Activated CD4-positive, alpha-beta T cell treated with anti-CD3 and anti-CD28 coated beads for 36 hours (primary cell): ENCODE measurements around the gene CPNE5. TPM values are rescaled to one million over a fixed set of nuclear protein-coding genes. Genes with fewer than 3 reads are reported as not detected.

Source experiments
- ATAC-seq: fragments of 200-7000 bp; cut with Tn5 transposase; one replicate; pipeline ENCODE4 v1.10.0; 2021; ENCODE audit warnings: mild to moderate bottlenecking, moderate library complexity
- CTCF ChIA-PET: fragments of 350-600 bp; sonication (Branson Sonifier 250); formaldehyde crosslinking; loops from one replicate; lab custom pipeline; 2021; ENCODE audit warnings: antibody characterized with exemption; lab: Charles Lee
- POLR2A ChIA-PET: fragments of 350-600 bp; sonication (Branson Sonifier 250); formaldehyde crosslinking; loops from one replicate; lab custom pipeline; 2021; ENCODE audit warnings: antibody characterized with exemption, inconsistent platforms; lab: Charles Lee
- DNase-seq: peaks from one replicate; pipeline ENCODE4 v3.0.0-alpha.2; 2020
- H3K27ac Mint-ChIP-seq: one replicate; pipeline ENCODE4 v1.8.0; 2021; ENCODE audit warnings: mixed read lengths
- H3K27me3 Mint-ChIP-seq: one replicate; pipeline ENCODE4 v1.8.0; 2021; ENCODE audit warnings: mixed read lengths
- H3K36me3 Mint-ChIP-seq: one replicate; pipeline ENCODE4 v1.8.0; 2021; ENCODE audit warnings: low read depth, mixed read lengths
- H3K4me1 Mint-ChIP-seq: one replicate; pipeline ENCODE4 v1.8.0; 2021; ENCODE audit warnings: mixed read lengths
- H3K4me3 Mint-ChIP-seq: one replicate; pipeline ENCODE4 v1.8.0; 2021; ENCODE audit warnings: mild to moderate bottlenecking, moderate library complexity, mixed read lengths
- H3K9me3 Mint-ChIP-seq: one replicate; pipeline ENCODE4 v1.8.0; 2021; ENCODE audit warnings: low read depth, mixed read lengths
- intact Hi-C, 2 experiments: fragments of 100-400 bp; cut with DNase I in 1 of 2; cut with micrococcal nuclease in 1 of 2; formaldehyde crosslinking; loops; one replicate each; pipeline versions ENCODE4 v1.14.2 to v1.15.1; 2022 to 2024; cut with DNase I, micrococcal nuclease
- total RNA-seq, 2 experiments: library from RNA; stranded (reverse); gene quantifications; one replicate each; pipeline ENCODE4 v1.2.3, GENCODE V29; 2021

CPNE5 gene
- total RNA-seq, 2 experiments from 2014 or later, result 1.1 to 1.3 TPM

DNA sequence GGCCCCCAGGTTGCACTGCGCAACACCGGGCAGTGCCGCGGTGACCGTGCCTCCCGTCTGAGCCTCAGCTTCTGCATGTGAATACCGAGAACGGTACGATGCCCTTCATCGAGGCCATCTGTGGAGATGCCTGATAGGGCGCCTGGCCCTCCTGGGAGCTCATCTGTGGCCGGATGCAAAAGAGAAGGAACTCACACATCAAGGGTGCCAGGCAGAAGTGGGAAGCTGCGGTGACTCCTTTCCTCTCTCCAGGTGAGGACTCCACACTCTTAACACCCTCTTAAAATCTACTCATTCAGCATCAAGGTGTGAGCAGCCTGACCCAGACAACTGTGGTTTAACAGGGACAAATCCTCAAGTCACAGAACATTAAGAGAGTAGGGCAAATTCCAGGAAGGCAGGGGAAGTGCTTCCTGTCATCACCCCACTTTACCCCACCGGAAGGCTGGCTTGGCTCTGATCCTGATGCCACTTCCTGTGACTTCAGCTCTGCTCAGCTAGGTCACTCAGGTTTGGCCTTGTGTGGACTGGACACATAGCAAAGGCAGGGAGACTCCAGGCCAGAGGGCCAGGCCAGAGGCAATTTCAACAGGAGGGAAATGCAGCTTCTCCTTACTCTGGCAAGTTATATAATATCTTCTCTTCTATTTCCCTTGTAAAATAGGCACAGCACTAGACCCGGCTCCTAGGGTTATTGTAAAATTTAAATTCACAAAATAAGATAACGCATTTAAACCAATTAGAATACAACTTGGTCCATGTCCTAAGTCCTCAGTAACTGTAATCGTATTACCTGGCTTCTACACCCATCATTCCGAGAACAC is 69.4 kb downstream of the CPNE5 start:
- peak overlapping the region; percentile 50 for H3K4me3 Mint-ChIP-seq
- peaks cover 28% of the 10 kb centered on the region for H3K4me1 Mint-ChIP-seq
- intact Hi-C loops, result loop anchor here in 1 of 2 experiments (10.0 kb wide), 1 partner anchor 435 kb away; no protein-coding TSS in a partner anchor
- peak; percentile 58 for DNase-seq
- no peaks in the 10 kb centered on the region for H3K27me3 Mint-ChIP-seq
- peak; percentile 59 for ATAC-seq
- ChIA-PET POLR2A (interaction anchor here (0.6 to 1.5 kb wide), 5 partner anchors 13 to 170 kb away, joined by 3 to 6 read pairs (median 3); no protein-coding TSS in a partner anchor), CTCF (interaction anchor here (0.7 to 8.0 kb wide), 11 partner anchors 8 to 253 kb away, joined by 3 to 152 read pairs (median 5); partner anchors contain the start of gene PPIL1)
- peak overlapping the region; percentile 82 for H3K27ac Mint-ChIP-seq
- H3K36me3 Mint-ChIP-seq, result no peaks in the 10 kb centered on the region
- no peaks in the 10 kb centered on the region for H3K9me3 Mint-ChIP-seq

DNA sequence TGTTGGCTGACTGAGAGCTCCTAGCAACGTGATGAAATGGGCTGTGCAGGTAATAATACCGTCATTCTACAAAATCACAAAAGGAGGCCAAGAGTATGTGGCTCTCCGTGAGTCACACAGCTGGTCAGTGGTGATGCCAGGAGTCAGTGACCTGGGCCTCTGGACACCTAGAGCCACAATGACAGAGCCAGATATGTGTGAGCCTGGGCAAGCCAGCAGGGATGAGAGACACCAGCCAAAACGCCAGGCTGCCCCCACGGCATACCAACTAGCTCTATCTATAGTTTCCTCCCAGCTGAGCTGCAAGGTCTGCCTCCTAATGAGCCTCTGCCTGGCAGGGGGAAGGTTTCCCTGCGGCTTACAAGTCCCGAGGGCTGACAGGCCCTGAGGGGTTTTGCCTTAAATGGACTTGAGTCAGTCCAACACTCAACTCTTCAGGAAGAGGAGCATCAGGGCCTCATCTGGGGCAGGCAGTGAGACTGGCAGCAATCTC is 70.0 kb downstream of the CPNE5 start:
- POLR2A ChIA-PET, result interaction anchor here (0.6 to 1.5 kb wide), 3 partner anchors 13 to 80 kb away, joined by 3 to 6 read pairs (median 3); no protein-coding TSS in a partner anchor
- H3K9me3 Mint-ChIP-seq, result no peaks in the 10 kb centered on the region
- no peaks in the 10 kb centered on the region for H3K36me3 Mint-ChIP-seq
- CTCF ChIA-PET, result interaction anchor here (0.6 to 8.0 kb wide), 17 partner anchors 8 to 450 kb away, joined by 3 to 152 read pairs (median 4); partner anchors contain the start of gene PPIL1
- no peaks in the 10 kb centered on the region for H3K27me3 Mint-ChIP-seq
- DNase-seq (no peak), ATAC-seq (no peak)
- H3K4me1 Mint-ChIP-seq, result peaks cover 28% of the 10 kb centered on the region
- peak overlapping the region; percentile 50 for H3K4me3 Mint-ChIP-seq
- peak overlapping the region; percentile 82 for H3K27ac Mint-ChIP-seq
- intact Hi-C loops, result loop anchor here in 1 of 2 experiments (10.0 kb wide), 1 partner anchor 436 kb away; no protein-coding TSS in a partner anchor

DNA sequence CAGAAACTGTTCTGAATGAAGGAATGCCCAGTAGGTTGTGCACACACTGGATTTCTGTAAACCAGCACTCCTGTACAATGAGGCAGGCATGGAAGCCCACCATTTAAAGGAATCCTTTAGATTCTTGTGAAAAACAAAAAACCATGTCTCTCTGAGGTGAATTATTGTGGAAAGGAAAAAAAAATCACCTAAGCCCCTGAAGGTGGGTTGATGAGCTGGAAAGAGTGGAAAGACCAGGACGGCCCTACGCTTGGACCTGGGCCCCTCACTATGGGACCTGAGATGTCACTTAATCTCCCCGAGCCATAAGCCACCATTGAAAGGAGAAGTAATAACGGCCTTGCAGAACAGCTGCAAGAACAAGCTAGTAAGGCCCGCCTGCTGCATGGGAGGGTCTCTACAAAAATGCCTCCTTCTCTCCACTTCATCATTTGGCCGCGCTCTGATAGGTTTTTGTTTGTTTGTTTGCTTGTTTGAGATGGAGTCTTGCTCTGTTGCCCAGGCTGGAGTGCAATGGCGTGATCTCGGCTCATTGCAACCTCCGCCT is 72.8 kb downstream of the CPNE5 start:
- no peak overlapping the region for H3K4me3 Mint-ChIP-seq
- POLR2A ChIA-PET, result no interaction called here
- DNase-seq (no peak), ATAC-seq (no peak)
- intact Hi-C loops, result loop anchor here (1.0 to 10.0 kb wide), 6 partner anchors 16 to 443 kb away; no protein-coding TSS in a partner anchor
- H3K27ac Mint-ChIP-seq, result no peak overlapping the region
- H3K36me3 Mint-ChIP-seq, result no peaks in the 10 kb centered on the region
- no peaks in the 10 kb centered on the region for H3K9me3 Mint-ChIP-seq
- H3K4me1 Mint-ChIP-seq, result peaks cover 28% of the 10 kb centered on the region
- CTCF ChIA-PET, result interaction anchor here (0.6 to 8.0 kb wide), 39 partner anchors 8 to 1097 kb away, joined by 3 to 152 read pairs (median 3); partner anchors contain the start of gene PPIL1
- no peaks in the 10 kb centered on the region for H3K27me3 Mint-ChIP-seq

DNA sequence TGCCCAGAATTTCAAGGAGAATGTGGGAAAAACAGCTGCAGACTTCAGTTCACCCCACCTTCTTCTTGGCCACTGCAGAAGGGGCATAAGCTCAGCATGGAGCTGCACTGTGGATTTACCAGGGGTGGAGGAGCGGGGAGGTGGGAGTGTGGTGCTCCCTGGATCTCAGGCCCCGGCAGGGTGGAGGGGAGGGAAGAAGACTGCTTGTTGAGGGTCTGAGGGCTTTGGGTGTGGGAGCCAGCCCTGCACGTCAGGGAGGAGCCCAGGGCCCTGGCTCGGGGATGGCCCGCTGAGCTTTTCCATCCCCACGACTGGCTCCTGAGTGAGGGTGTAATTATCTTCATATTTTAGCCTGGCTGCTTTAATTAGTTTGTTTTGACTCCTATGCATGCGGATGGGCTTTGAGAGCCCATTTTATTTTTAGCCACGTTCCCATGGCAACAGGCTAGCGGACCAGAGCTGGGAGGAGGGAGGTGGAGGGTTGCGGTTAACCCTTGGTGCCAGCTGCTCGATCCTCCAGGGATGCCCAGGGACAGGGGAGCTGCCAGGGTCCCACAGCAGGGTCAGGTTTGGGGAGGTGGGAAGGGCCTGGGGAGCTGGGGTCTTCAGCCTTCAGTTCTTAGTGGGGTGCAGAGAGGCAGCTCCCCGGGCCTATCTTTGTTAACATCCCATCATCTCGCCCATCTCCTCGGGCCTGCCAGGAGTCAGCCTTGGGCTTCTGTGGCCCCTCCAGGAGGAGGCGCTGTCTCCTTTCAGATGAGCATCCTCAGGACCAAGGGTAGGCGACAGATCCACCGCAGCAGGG is 73.4 kb downstream of the CPNE5 start:
- no peaks in the 10 kb centered on the region for H3K27me3 Mint-ChIP-seq
- H3K4me3 Mint-ChIP-seq, result no peak overlapping the region
- ChIA-PET CTCF (interaction anchor here (0.5 to 8.0 kb wide), 41 partner anchors 8 to 1097 kb away, joined by 3 to 152 read pairs (median 4); partner anchors contain the start of genes BNIP5 and PPIL1), POLR2A (interaction anchor here (0.5 kb wide), 1 partner anchor 138 kb away, joined by 3 read pairs; no protein-coding TSS in a partner anchor)
- no peaks in the 10 kb centered on the region for H3K36me3 Mint-ChIP-seq
- no peaks in the 10 kb centered on the region for H3K9me3 Mint-ChIP-seq
- H3K4me1 Mint-ChIP-seq, result peaks cover 26% of the 10 kb centered on the region
- DNase-seq, result peak; percentile 92
- no peak overlapping the region for H3K27ac Mint-ChIP-seq
- intact Hi-C loops, result loop anchor here (1.0 to 10.0 kb wide), 6 partner anchors 17 to 444 kb away; no protein-coding TSS in a partner anchor
- ATAC-seq, result peak; percentile 92

DNA sequence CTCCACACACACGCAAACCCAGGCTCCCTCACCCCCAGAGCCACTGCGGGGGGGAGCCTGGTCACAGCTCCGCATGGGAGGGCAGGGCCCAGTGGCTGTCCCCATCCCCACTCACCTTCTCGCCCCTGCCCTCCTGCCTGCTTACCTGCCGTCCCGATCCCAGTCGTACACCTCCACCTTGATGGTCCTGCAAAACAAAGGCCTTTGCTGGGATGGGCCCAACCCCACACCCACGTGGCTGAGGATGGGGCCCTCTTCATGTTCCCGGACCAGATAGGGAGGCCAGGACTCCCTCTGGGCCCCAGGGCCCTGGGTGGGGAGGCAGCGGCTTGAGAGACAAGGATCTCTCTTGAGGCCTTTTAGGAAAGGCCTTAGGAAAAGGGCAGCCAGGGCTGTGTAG is 74.1 kb downstream of the CPNE5 start:
- Mint-ChIP-seq H3K9me3 (no peaks in the 10 kb centered on the region), H3K27ac (no peak overlapping the region), H3K4me3 (no peak overlapping the region), H3K27me3 (peaks cover 3% of the 10 kb centered on the region), H3K36me3 (no peaks in the 10 kb centered on the region), H3K4me1 (peaks cover 20% of the 10 kb centered on the region)
- DNase-seq (no peak), ATAC-seq (no peak)
- ChIA-PET POLR2A (interaction anchor here (0.5 to 0.6 kb wide), 2 partner anchors 137 to 204 kb away, joined by 3 read pairs; no protein-coding TSS in a partner anchor), CTCF (interaction anchor here (0.5 to 8.0 kb wide), 22 partner anchors 8 to 294 kb away, joined by 3 to 152 read pairs (median 6); partner anchors contain the start of gene PPIL1)
- intact Hi-C loops, result loop anchor here in 1 of 2 experiments (10.0 kb wide), 1 partner anchor 440 kb away; no protein-coding TSS in a partner anchor

DNA sequence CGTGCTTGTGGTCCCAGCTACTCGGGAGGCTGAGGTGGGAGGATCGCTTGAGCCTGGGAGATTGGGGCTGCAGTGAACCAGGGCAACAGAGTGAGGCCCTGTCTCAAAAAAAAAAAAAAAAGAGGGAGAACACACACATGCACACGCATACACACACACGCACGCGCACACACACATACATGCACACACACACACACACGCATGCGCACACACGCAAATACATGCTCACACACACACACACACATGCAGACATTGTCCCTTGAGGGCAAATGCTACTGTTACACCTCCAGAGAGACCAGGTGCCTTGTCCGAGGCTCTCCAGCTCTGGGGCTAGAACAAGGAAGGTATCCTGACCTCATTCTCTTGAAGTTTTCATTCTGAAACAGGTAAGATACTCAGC is 77.1 kb downstream of the CPNE5 start:
- CTCF ChIA-PET, result interaction anchor here (1.2 to 4.6 kb wide), 3 partner anchors 8 to 90 kb away, joined by 5 to 52 read pairs (median 5); no protein-coding TSS in a partner anchor
- H3K4me1 Mint-ChIP-seq, result peaks cover 17% of the 10 kb centered on the region
- intact Hi-C loops, result loop anchor here in 1 of 2 experiments (10.0 kb wide), 1 partner anchor 443 kb away; no protein-coding TSS in a partner anchor
- no peak overlapping the region for H3K27ac Mint-ChIP-seq
- H3K36me3 Mint-ChIP-seq, result no peaks in the 10 kb centered on the region
- no peaks in the 10 kb centered on the region for H3K9me3 Mint-ChIP-seq
- H3K27me3 Mint-ChIP-seq, result peaks cover 3% of the 10 kb centered on the region
- H3K4me3 Mint-ChIP-seq, result no peak overlapping the region
- POLR2A ChIA-PET, result no interaction called here
- ATAC-seq, result no peak
- no peak for DNase-seq

DNA sequence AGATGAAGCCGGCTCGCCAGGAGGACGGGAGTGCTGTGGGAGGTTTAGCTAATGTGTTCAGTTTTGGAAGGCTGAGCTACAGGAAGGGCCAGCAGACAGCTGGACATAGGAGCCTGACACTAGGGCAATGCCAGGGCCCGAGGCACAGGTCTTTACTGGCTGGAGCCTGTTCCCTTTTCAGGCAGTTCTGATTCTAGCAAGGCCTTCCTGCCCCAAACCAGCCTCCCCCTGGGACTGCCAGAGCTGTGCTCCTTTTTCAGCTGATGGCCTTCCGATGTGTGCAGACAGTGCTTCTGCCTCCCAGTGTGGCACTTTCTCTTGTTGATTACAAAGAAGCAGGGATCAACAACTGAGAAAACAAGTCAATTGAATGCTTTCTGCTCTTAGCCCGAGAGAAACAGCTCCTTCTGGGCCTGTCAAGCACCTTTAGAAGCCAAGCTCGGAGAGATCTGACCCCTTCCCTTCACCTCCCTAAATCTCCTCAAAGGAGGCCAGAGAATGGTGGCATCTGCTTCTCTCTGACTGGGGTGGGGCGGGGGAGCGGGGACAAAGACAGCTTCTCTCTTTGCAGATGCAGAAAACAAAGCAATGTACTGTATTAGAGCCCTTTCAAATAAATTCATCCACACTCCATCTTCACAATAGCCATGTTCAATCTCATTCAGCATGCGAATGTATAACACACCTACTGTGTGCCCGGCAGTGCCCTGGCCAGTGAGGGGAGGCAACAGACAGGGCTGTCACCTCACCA is 78.4 kb downstream of the CPNE5 start:
- no peaks in the 10 kb centered on the region for H3K36me3 Mint-ChIP-seq
- no peak overlapping the region for H3K4me3 Mint-ChIP-seq
- intact Hi-C loops, result loop anchor here in 1 of 2 experiments (10.0 kb wide), 1 partner anchor 444 kb away; no protein-coding TSS in a partner anchor
- H3K9me3 Mint-ChIP-seq, result no peaks in the 10 kb centered on the region
- CTCF ChIA-PET, result interaction anchor here (0.8 to 4.6 kb wide), 15 partner anchors 8 to 338 kb away, joined by 3 to 60 read pairs (median 5); no protein-coding TSS in a partner anchor
- no peak for DNase-seq
- POLR2A ChIA-PET, result interaction anchor here (0.6 to 1.0 kb wide), 2 partner anchors 146 to 189 kb away, joined by 3 to 4 read pairs; no protein-coding TSS in a partner anchor
- H3K27me3 Mint-ChIP-seq, result peaks cover 3% of the 10 kb centered on the region
- peaks cover 27% of the 10 kb centered on the region for H3K4me1 Mint-ChIP-seq
- no peak for ATAC-seq
- H3K27ac Mint-ChIP-seq, result no peak overlapping the region

DNA sequence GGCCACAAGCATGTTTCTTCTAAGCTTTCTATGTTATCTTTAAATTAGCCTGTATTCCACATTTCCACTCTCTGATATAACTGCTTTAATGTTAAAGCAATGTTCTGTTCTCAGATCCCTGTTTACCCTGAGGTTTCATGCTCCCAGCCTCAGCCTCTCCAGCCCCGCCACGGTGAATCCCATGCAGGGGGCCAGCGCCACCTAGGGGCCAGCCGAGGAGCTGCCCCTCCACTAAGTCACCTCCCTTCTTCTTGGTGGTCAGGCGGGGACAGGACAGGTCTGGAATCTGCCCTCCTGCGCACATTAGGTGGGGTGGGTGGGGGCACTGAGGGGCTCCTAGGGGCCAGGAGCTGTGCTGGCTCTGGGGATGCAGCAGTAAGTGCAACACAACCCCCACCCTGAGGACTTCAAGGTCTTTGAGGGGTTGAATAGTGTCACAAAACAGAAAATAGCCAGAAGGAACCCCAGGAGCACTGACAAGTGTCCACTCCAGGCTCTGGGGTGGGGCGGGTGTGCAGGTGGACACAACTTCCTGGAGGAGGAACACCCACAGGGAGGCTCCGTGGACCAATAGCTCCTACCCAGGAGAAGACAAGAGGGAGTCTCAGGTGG is 80.0 kb downstream of the CPNE5 start:
- Mint-ChIP-seq H3K36me3 (no peaks in the 10 kb centered on the region), H3K9me3 (no peaks in the 10 kb centered on the region), H3K27ac (no peak overlapping the region), H3K4me1 (peaks cover 43% of the 10 kb centered on the region), H3K27me3 (peaks cover 3% of the 10 kb centered on the region), H3K4me3 (no peak overlapping the region)
- DNase-seq (peak; percentile 91), ATAC-seq (peak; percentile 33)
- CTCF ChIA-PET, result interaction anchor here (0.7 to 4.6 kb wide), 49 partner anchors 10 to 1490 kb away, joined by 3 to 60 read pairs (median 4); partner anchors contain the start of genes CDKN1A and PPIL1
- intact Hi-C loops, result loop anchor here (1.0 to 5.0 kb wide), 7 partner anchors 136 to 337 kb away; partner anchors contain the start of genes KCTD20 (in 1 of the 2) and PXT1 (in 1 of the 2)
- POLR2A ChIA-PET, result interaction anchor here (0.5 to 1.0 kb wide), 3 partner anchors 81 to 151 kb away, joined by 3 to 4 read pairs (median 3); partner anchors contain the start of gene CDKN1A
